WTC11 (cell line): ENCODE results near the gene GBP7. TPM values are rescaled to one million over a fixed set of nuclear protein-coding genes. Genes with fewer than 3 reads are reported as not detected.
A peak's percentile ranks its signal among the peaks of the same experiment; 100 is the strongest.

Experiments
- ATAC-seq: fragments of 200-7000 bp; cut with Tn5 transposase; 2 replicates; pipeline ENCODE4 v1.10.0; 2021; ENCODE audit warnings: mild to moderate bottlenecking, moderate library complexity
- CTCF ChIA-PET: fragments of 300-600 bp; sonication (Branson Sonifier 250); formaldehyde crosslinking; loops from one replicate; lab custom pipeline; 2021; ENCODE audit warnings: antibody characterized with exemption; lab: Charles Lee
- POLR2A ChIA-PET: fragments of 350-600 bp; sonication (Branson Sonifier 250); formaldehyde crosslinking; loops from one replicate; lab custom pipeline; 2021; ENCODE audit warnings: antibody characterized with exemption; lab: Charles Lee
- DNase-seq: peaks from one replicate; pipeline ENCODE4 v3.0.0; 2021; ENCODE audit warnings: low spot score
- H3K27ac Mint-ChIP-seq: 2 replicates; pipeline ENCODE4 v1.8.0; 2021; ENCODE audit warnings: mixed read lengths
- H3K27me3 Mint-ChIP-seq: 2 replicates; pipeline ENCODE4 v1.8.0; 2021; ENCODE audit warnings: low read depth, mild to moderate bottlenecking, moderate library complexity, mixed read lengths
- H3K36me3 Mint-ChIP-seq: 2 replicates; pipeline ENCODE4 v1.8.0; 2021; ENCODE audit warnings: mixed read lengths
- H3K4me1 Mint-ChIP-seq: 2 replicates; pipeline ENCODE4 v1.8.0; 2022; ENCODE audit warnings: mixed read lengths
- H3K4me3 Mint-ChIP-seq: 2 replicates; pipeline ENCODE4 v1.8.0; 2021; ENCODE audit warnings: mild to moderate bottlenecking, moderate library complexity, mixed read lengths
- H3K9me3 Mint-ChIP-seq: 2 replicates; pipeline ENCODE4 v1.8.0; 2021; ENCODE audit warnings: mixed read lengths
- CBFB ChIP-seq: sonication (generic); formaldehyde crosslinking; IDR thresholded peaks from 2 replicates; pipeline ENCODE4 v1.8.1; 2022; ENCODE audit warnings: mild to moderate bottlenecking, low read depth, missing genetic modification reagents
- CDX4 ChIP-seq: fragments of 250-450 bp; sonication (Bioruptor Pico); IDR thresholded peaks from 2 replicates; pipeline ENCODE4 v1.9.0; 2021; ENCODE audit warnings: moderate library complexity, mild to moderate bottlenecking, inconsistent platforms, borderline replicate concordance
- CREM ChIP-seq: sonication (generic); formaldehyde crosslinking; IDR thresholded peaks from 2 replicates; pipeline ENCODE4 v1.8.1; 2022; ENCODE audit warnings: mild to moderate bottlenecking, missing genetic modification reagents, moderate library complexity
- E2F5 ChIP-seq: sonication (generic); formaldehyde crosslinking; IDR thresholded peaks from 2 replicates; pipeline ENCODE4 v1.8.1; 2022; ENCODE audit warnings: mild to moderate bottlenecking, moderate library complexity, missing genetic modification reagents
- FOXK1 ChIP-seq: sonication (generic); formaldehyde crosslinking; IDR thresholded peaks from 2 replicates; pipeline ENCODE4 v1.8.0; 2022; ENCODE audit warnings: mild to moderate bottlenecking, moderate library complexity, missing genetic modification reagents
- GABPB1 ChIP-seq: sonication (generic); formaldehyde crosslinking; IDR thresholded peaks from 2 replicates; pipeline ENCODE4 v1.8.1; 2023; ENCODE audit warnings: mild to moderate bottlenecking, missing genetic modification reagents
- IRF1 ChIP-seq: sonication (generic); formaldehyde crosslinking; IDR thresholded peaks from 2 replicates; pipeline ENCODE4 v1.8.0; 2023; ENCODE audit warnings: missing genetic modification reagents
- MAX ChIP-seq: sonication (generic); formaldehyde crosslinking; IDR thresholded peaks from 2 replicates; pipeline ENCODE4 v1.8.0; 2022; ENCODE audit warnings: mild to moderate bottlenecking, missing genetic modification reagents
- NFATC4 ChIP-seq: fragments of 250-450 bp; sonication (Bioruptor Pico); IDR thresholded peaks from 2 replicates; pipeline ENCODE4 v1.9.0; 2021; ENCODE audit warnings: mild to moderate bottlenecking
- NFE2L1 ChIP-seq: sonication (generic); formaldehyde crosslinking; IDR thresholded peaks from 2 replicates; pipeline ENCODE4 v1.8.1; 2023; ENCODE audit warnings: missing genetic modification reagents
- TP53 ChIP-seq: sonication (generic); formaldehyde crosslinking; IDR thresholded peaks from 2 replicates; pipeline ENCODE4 v1.8.1; 2023; ENCODE audit warnings: mild to moderate bottlenecking, missing genetic modification reagents
- ZBTB43 ChIP-seq: sonication (generic); formaldehyde crosslinking; IDR thresholded peaks from 2 replicates; pipeline ENCODE4 v1.8.1; 2023; ENCODE audit warnings: mild to moderate bottlenecking, missing genetic modification reagents
- ZMAT4 ChIP-seq: fragments of 250-450 bp; sonication (Bioruptor Pico); IDR thresholded peaks from 2 replicates; pipeline ENCODE4 v1.9.0; 2021; ENCODE audit warnings: mild to moderate bottlenecking
- ZNF317 ChIP-seq: sonication (generic); formaldehyde crosslinking; IDR thresholded peaks from 2 replicates; pipeline ENCODE4 v1.8.1; 2023; ENCODE audit warnings: low read depth, mild to moderate bottlenecking, moderate library complexity, missing genetic modification reagents, borderline replicate concordance
- ZNF416 ChIP-seq: fragments of 250-450 bp; sonication (Bioruptor Pico); IDR thresholded peaks from 2 replicates; pipeline ENCODE4 v1.9.0; 2021; ENCODE audit warnings: mild to moderate bottlenecking, inconsistent platforms
- ZNF425 ChIP-seq: fragments of 250-450 bp; sonication (Bioruptor Pico); conservative IDR thresholded peaks from 2 replicates; pipeline ENCODE4 v1.9.0; 2021; ENCODE audit warnings: mild to moderate bottlenecking
- total RNA-seq: library from RNA; stranded (reverse); gene quantifications from 3 replicates; pipeline ENCODE4 v1.2.3, GENCODE V29; 2021

The GBP7 gene
- total RNA-seq, 1 experiment from 2014 or later: not detected

GRCh38 chr1:89191314-89191713, 15.5 kb upstream of the GBP7 start (continued):
- TF ChIP-seq ZNF425: no peak
- TF ChIP-seq, all 79 proteins: peak for 0

GRCh38 chr1:89190017-89190416, 14.2 kb upstream of the GBP7 start:
- ChIA-PET CTCF (interaction anchor here (0.8 to 1.0 kb wide), 2 partner anchors 104 to 216 kb away, joined by 3 to 4 read pairs; no protein-coding TSS in a partner anchor), POLR2A (no interaction called here)
- Mint-ChIP-seq H3K4me3 (no peak overlapping the region), H3K27ac (no peak overlapping the region), H3K27me3 (no peaks in the 10 kb centered on the region), H3K4me1 (no peaks in the 10 kb centered on the region), H3K36me3 (no peaks in the 10 kb centered on the region), H3K9me3 (no peaks in the 10 kb centered on the region)
- ATAC-seq: peak; percentile 79
- peak; percentile 13 for DNase-seq
- TF ChIP-seq ZNF317 (CRISPR knock-in tag) (peak; percentile 68; the same call in 1 of the 2 replicates), ZBTB43 (CRISPR knock-in tag) (no peak), IRF1 (CRISPR knock-in tag) (no peak), NFE2L1 (CRISPR knock-in tag) (no peak)
- TF ChIP-seq, all 79 proteins: peak for 1

GRCh38 chr1:89179343-89179742, 3.5 kb upstream of the GBP7 start:
- Mint-ChIP-seq H3K36me3 (peaks cover 6% of the 10 kb centered on the region; the same call in 1 of the 2 replicates), H3K4me3 (no peak overlapping the region), H3K9me3 (peaks cover 17% of the 10 kb centered on the region), H3K4me1 (no peaks in the 10 kb centered on the region), H3K27me3 (no peaks in the 10 kb centered on the region), H3K27ac (no peak overlapping the region)
- ChIA-PET CTCF (no interaction called here), POLR2A (no interaction called here)
- no peak for ATAC-seq
- no peak for DNase-seq
- TF ChIP-seq NFE2L1 (CRISPR knock-in tag) (no peak), CREM (CRISPR knock-in tag) (no peak), ZBTB43 (CRISPR knock-in tag) (no peak), FOXK1 (CRISPR knock-in tag) (no peak), GABPB1 (CRISPR knock-in tag) (no peak), CBFB (CRISPR knock-in tag) (no peak), MAX (CRISPR knock-in tag) (no peak), E2F5 (CRISPR knock-in tag) (no peak), ZNF416 (CRISPR knock-in tag) (no peak), CDX4 (CRISPR knock-in tag) (no peak), TP53 (CRISPR knock-in tag) (no peak), ZMAT4 (no peak), NFATC4 (CRISPR knock-in tag) (no peak)
- TF ChIP-seq, all 79 proteins: peak for 0
